Measurements from ENCODE around the gene PDZD2.
"Not testable (repeated sequence)": the region's sequence is repeated elsewhere in the genome, so short reads cannot be mapped to it uniquely, and the experiment has no call there.

GRCh38 chr5:32039601-32040000 is 400.7 kb downstream of the PDZD2 start:
- TF ChIP-seq, protein P1, sequence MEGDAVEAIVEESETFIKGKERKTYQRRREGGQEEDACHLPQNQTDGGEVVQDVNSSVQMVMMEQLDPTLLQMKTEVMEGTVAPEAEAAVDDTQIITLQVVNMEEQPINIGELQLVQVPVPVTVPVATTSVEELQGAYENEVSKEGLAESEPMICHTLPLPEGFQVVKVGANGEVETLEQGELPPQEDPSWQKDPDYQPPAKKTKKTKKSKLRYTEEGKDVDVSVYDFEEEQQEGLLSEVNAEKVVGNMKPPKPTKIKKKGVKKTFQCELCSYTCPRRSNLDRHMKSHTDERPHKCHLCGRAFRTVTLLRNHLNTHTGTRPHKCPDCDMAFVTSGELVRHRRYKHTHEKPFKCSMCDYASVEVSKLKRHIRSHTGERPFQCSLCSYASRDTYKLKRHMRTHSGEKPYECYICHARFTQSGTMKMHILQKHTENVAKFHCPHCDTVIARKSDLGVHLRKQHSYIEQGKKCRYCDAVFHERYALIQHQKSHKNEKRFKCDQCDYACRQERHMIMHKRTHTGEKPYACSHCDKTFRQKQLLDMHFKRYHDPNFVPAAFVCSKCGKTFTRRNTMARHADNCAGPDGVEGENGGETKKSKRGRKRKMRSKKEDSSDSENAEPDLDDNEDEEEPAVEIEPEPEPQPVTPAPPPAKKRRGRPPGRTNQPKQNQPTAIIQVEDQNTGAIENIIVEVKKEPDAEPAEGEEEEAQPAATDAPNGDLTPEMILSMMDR (IDR thresholded peaks at IDR 0.05): not testable (repeated sequence)
- TF ChIP-seq POLR2AphosphoS5, POLR2A (IDR thresholded peaks at IDR 0.05): not testable (repeated sequence)

All from stomach (tissue), 4 donors.